C4-2B (cell line): ENCODE data around the gene RPS6KA3.

ENCODE experiments used
- H3K27ac ChIP-seq: fragments of 450-650 bp; 2 replicates; pipeline ENCODE4 v1.5.1; 2017
- CTCF ChIP-seq: fragments of 450-650 bp; conservative IDR thresholded peaks from 2 replicates; pipeline ENCODE4 v1.5.1; 2017; ENCODE audit warnings: mild to moderate bottlenecking
- ZFX ChIP-seq: fragments of 450-650 bp; IDR thresholded peaks from 2 replicates; pipeline ENCODE4 v1.6.1; 2017

Gene RPS6KA3

GRCh38 chrX:20231598-20231997 lies 35.1 kb downstream of the RPS6KA3 start:
- TF ChIP-seq ZFX (no peak), CTCF (no peak)
- H3K27ac ChIP-seq: no peak overlapping the region

- TF ChIP-seq CTCF (no peak), ZFX (no peak)
- H3K27ac ChIP-seq: no peak overlapping the region
These were observed 36.3 kb downstream of the RPS6KA3 start for GRCh38 chrX:20230406-20230805.

- no peak overlapping the region for H3K27ac ChIP-seq
- TF ChIP-seq CTCF (no peak), ZFX (no peak)
These were observed 37.6 kb downstream of the RPS6KA3 start for GRCh38 chrX:20229155-20229554.

GRCh38 chrX:20228245-20228644 lies 38.5 kb downstream of the RPS6KA3 start:
- TF ChIP-seq ZFX (no peak), CTCF (no peak)
- H3K27ac ChIP-seq: no peak overlapping the region

- no peak overlapping the region for H3K27ac ChIP-seq
- no peak for TF ChIP-seq ZFX
- TF ChIP-seq CTCF: no peak
These were observed 39.6 kb downstream of the RPS6KA3 start for GRCh38 chrX:20227116-20227515.

GRCh38 chrX:20225488-20225833 lies 41.2 kb downstream of the RPS6KA3 start:
- H3K27ac ChIP-seq: no peak overlapping the region
- TF ChIP-seq CTCF (no peak), ZFX (no peak)

GRCh38 chrX:20224814-20225487 lies 41.8 kb downstream of the RPS6KA3 start:
- no peak overlapping the region for H3K27ac ChIP-seq
- TF ChIP-seq CTCF (no peak), ZFX (no peak)
